Transverse colon (tissue), 4 donors: Measurements from ENCODE around the gene DAZAP2. TPM values are rescaled to one million over a fixed set of nuclear protein-coding genes. Genes with fewer than 3 reads are reported as not detected.
"Not testable (repeated sequence)": the region's sequence is repeated elsewhere in the genome, so short reads cannot be mapped to it uniquely, and the experiment has no call there.

Experiments used
- DNase-seq: peaks from one replicate; pipeline ENCODE4 v3.0.0-alpha.2; 2019
- H3K27ac ChIP-seq, 4 donors: fragments of 200-600 bp; sonication (generic); 2 replicates each; pipeline ENCODE4 v1.5.1; 2016 to 2018; ENCODE audit warnings: inconsistent platforms in 4 of 4
- H3K27me3 ChIP-seq: fragments of 200-600 bp; sonication (generic); 2 replicates; pipeline ENCODE4 v1.5.1; 2017; ENCODE audit warnings: inconsistent platforms
- H3K36me3 ChIP-seq, 4 donors: fragments of 200-600 bp; sonication (generic); 2 replicates each; pipeline ENCODE4 v1.5.1; 2017 to 2019; ENCODE audit warnings: inconsistent platforms in 4 of 4
- H3K4me1 ChIP-seq, 4 donors: fragments of 200-600 bp; sonication (generic); 2 replicates each; pipeline ENCODE4 v1.5.1; 2017 to 2020; ENCODE audit warnings: inconsistent platforms in 4 of 4
- H3K4me3 ChIP-seq, 4 donors: fragments of 200-600 bp; sonication (generic); 1 replicate in 1 of 4; 2 replicates in 3 of 4; pipeline versions ENCODE4 v1.5.1 to v1.6.1; 2017 to 2019; ENCODE audit warnings: inconsistent platforms in 4 of 4
- H3K9me3 ChIP-seq, 2 donors: fragments of 200-600 bp; sonication (generic); 2 replicates each; pipeline ENCODE4 v1.5.1; 2017 to 2019; ENCODE audit warnings: inconsistent platforms in 2 of 2
- CTCF ChIP-seq, 5 experiments: fragments of 200-600 bp in 3 of 5; fragments of 450-650 bp in 2 of 5; sonication (generic) in 3 of 5; IDR thresholded peaks; 1 replicate in 2 of 5; 2 replicates in 3 of 5; pipeline ENCODE4 v1.5.1; 2016 to 2017; ENCODE audit warnings: antibody characterized with exemption in 5 of 5, inconsistent platforms in 3 of 5, mild to moderate bottlenecking in 2 of 5, moderate library complexity in 1 of 5
- EP300 ChIP-seq: sonication (generic); formaldehyde crosslinking; IDR thresholded peaks from one replicate; pipeline ENCODE4 v1.6.1; 2017; ENCODE audit warnings: antibody characterized with exemption, low read depth
- POLR2A ChIP-seq: fragments of 450-650 bp; IDR thresholded peaks from one replicate; pipeline ENCODE4 v1.6.1; 2016; ENCODE audit warnings: antibody characterized with exemption, mild to moderate bottlenecking, moderate library complexity
- POLR2AphosphoS5 ChIP-seq, 3 donors: sonication (generic); formaldehyde crosslinking; IDR thresholded peaks; one replicate each; pipeline ENCODE4 v1.6.1; 2016; ENCODE audit warnings: antibody characterized with exemption in 3 of 3
- WGBS, 2 donors: methylation state at CpG; one replicate each; pipeline ENCODE4 v1.1.5; 2018; ENCODE audit warnings: low coverage in 1 of 2; 5-methylcytosine and 5-hydroxymethylcytosine counted together
- in situ Hi-C, 4 donors: fragments of 200-750 bp; cut with MboI; loops; one replicate each; pipeline versions ENCODE4 v1.15.0 to v1.15.1; 2017; ENCODE audit warnings: low sequenced_read_pairs in 3 of 4, low pct_ligation_motif_present in 1 of 4, low pct_unique_long_range_greater_than_20kb in 1 of 4
- intact Hi-C: fragments of 100-400 bp; cut with DNase I; formaldehyde crosslinking; loops from one replicate; pipeline ENCODE4 v1.15.1; 2023; ENCODE audit warnings: low total_unique reads
- total RNA-seq, 4 donors: library from RNA; depleted of rRNA; stranded (reverse); fragments of >200 nt; gene quantifications; one replicate each; pipeline ENCODE4 v1.1.0, GENCODE V29; 2016

DAZAP2 gene
- total RNA-seq, 4 donors from 2014 or later, result 106 to 429 (median 233) TPM

GRCh38 chr12:51217133-51217967 lies 21.3 kb upstream of the DAZAP2 start:
- 7% methylated on average over 50 of the region's 81 CpGs; no CpG with 5 or more reads in 1 of the 2 donors for WGBS, 2 donors
- Histone ChIP-seq H3K4me3 (peak overlapping the region; percentile 44 to 98 (median 92)), H3K36me3 (no peaks in the 10 kb centered on the region), H3K27me3 (no peaks in the 10 kb centered on the region), H3K9me3 (no peaks in the 10 kb centered on the region), H3K27ac (peak overlapping the region; percentile 90 to 97 (median 95)), H3K4me1 (peaks cover 0 to 20% (median 12%) of the 10 kb centered on the region in 4 donors)
- in situ Hi-C loops (no loop called here), intact Hi-C loops (no loop called here)
- TF ChIP-seq POLR2AphosphoS5 (IDR thresholded peaks at IDR 0.05) (no peak), CTCF (IDR thresholded peaks at IDR 0.05) (peak in 3 of 5 experiments; percentile 8 to 23 (median 23)), POLR2A (no peak), EP300 (no peak)
- peak; percentile 72 for DNase-seq

GRCh38 chr12:51217968-51218606 lies 20.5 kb upstream of the DAZAP2 start, which contains the start of gene POU6F1:
Gene POU6F1, minus strand, starts transcription at chr12:51218062. Its CDS starts 11,226 bp downstream, at chr12:51206836.
- 1% methylated on average over 21 of the region's 35 CpGs; no CpG with 5 or more reads in 1 of the 2 donors for WGBS, 2 donors
- H3K9me3 ChIP-seq, result no peaks in the 10 kb centered on the region
- peaks cover 0 to 20% (median 12%) of the 10 kb centered on the region in 4 donors for H3K4me1 ChIP-seq
- intact Hi-C loops, result no loop called here
- H3K27ac ChIP-seq, result peak within 1 kb of the TSS; percentile 90 to 97 (median 95)
- TF ChIP-seq POLR2A, result peak; percentile 54
- peak; percentile 70 to 83 (median 79) for TF ChIP-seq CTCF (IDR thresholded peaks at IDR 0.05)
- TF ChIP-seq EP300, result no peak
- TF ChIP-seq POLR2AphosphoS5 (IDR thresholded peaks at IDR 0.05), result peak; percentile 36 to 69 (median 62)
- H3K4me3 ChIP-seq, result peak within 1 kb of the TSS; percentile 44 to 98 (median 92)
- DNase-seq, result peak; percentile 74
- H3K36me3 ChIP-seq, result no peaks in the 10 kb centered on the region
- in situ Hi-C loops, result no loop called here
- H3K27me3 ChIP-seq, result no peaks in the 10 kb centered on the region

- no peak for DNase-seq
- 55 to 80% methylated on average over 3 to 10 of the region's 10 CpGs for WGBS, 2 donors
- intact Hi-C loops, result no loop called here
- Histone ChIP-seq H3K4me3 (peak overlapping the region; percentile 44 to 98 (median 92)), H3K27me3 (no peaks in the 10 kb centered on the region), H3K9me3 (no peaks in the 10 kb centered on the region), H3K36me3 (no peaks in the 10 kb centered on the region), H3K27ac (peak overlapping the region; percentile 90 to 97 (median 95)), H3K4me1 (peaks cover 0 to 20% (median 12%) of the 10 kb centered on the region in 4 donors)
- no peak for TF ChIP-seq POLR2A
- no peak for TF ChIP-seq POLR2AphosphoS5 (IDR thresholded peaks at IDR 0.05)
- in situ Hi-C loops, result no loop called here
These were observed 19.9 kb upstream of the DAZAP2 start for GRCh38 chr12:51218607-51219161.

GRCh38 chr12:51219322-51219721 lies 19.3 kb upstream of the DAZAP2 start:
- H3K27me3 ChIP-seq, result no peaks in the 10 kb centered on the region
- H3K4me1 ChIP-seq, result peaks cover 0 to 20% (median 12%) of the 10 kb centered on the region in 4 donors
- peak overlapping the region; percentile 90 to 97 (median 95) for H3K27ac ChIP-seq
- TF ChIP-seq CTCF (IDR thresholded peaks at IDR 0.05), result no peak
- TF ChIP-seq EP300, result no peak
- no peak for TF ChIP-seq POLR2AphosphoS5 (IDR thresholded peaks at IDR 0.05)
- no peak for TF ChIP-seq POLR2A
- no peaks in the 10 kb centered on the region for H3K9me3 ChIP-seq
- DNase-seq, result no peak
- H3K4me3 ChIP-seq, result peak overlapping the region in 1 of 4 donors; percentile 88
- in situ Hi-C loops (no loop called here), intact Hi-C loops (no loop called here)
- no peaks in the 10 kb centered on the region for H3K36me3 ChIP-seq
- WGBS, 2 donors, result 59 to 64% methylated on average over 5 of the region's 5 CpGs

GRCh38 chr12:51219857-51220256 lies 18.8 kb upstream of the DAZAP2 start:
- DNase-seq, intact Hi-C loops, in situ Hi-C loops: not testable (repeated sequence)

More at GRCh38 chr12:51219857-51220256, 18.8 kb upstream of the DAZAP2 start:
- H3K9me3 ChIP-seq, H3K36me3 ChIP-seq, H3K27ac ChIP-seq, H3K4me3 ChIP-seq, H3K27me3 ChIP-seq: not testable (repeated sequence)
- WGBS, 2 donors, result 87 to 88% methylated on average over 12 of the region's 12 CpGs
- H3K4me1 ChIP-seq, result peaks cover 0 to 20% (median 12%) of the 10 kb centered on the region in 4 donors
